Measurements from ENCODE around the gene TRAPPC1. TPM values are rescaled to one million over a fixed set of nuclear protein-coding genes. Genes with fewer than 3 reads are reported as not detected.

The TRAPPC1 gene
- total and polyA plus RNA-seq, 10 donors: 71.1 to 172 (median 114) TPM

GRCh38 chr17:7915179-7915610 lies 16.6 kb downstream of the TRAPPC1 start:
- Histone ChIP-seq H3K9me3 (no peaks in the 10 kb centered on the region), H3K27ac (peak overlapping the region; percentile 83 to 94 (median 92)), H3K4me1 (peaks cover 12 to 38% (median 27%) of the 10 kb centered on the region in 6 donors), H3K4me3 (peak overlapping the region; percentile 64 to 78 (median 76)), H3K36me3 (peaks cover 0 to 24% (median 20%) of the 10 kb centered on the region in 6 donors), H3K27me3 (replicated peaks in 1 of 7) (no peaks in the 10 kb centered on the region)
- WGBS, 5 donors: 3 to 8% (median 4%) methylated on average over 5 to 15 of the region's 15 CpGs
- DNase-seq: no peak
- intact Hi-C loops (cut with DNase I; ENCODE audit: low total_unique reads): no loop called here
- TF ChIP-seq POLR2A (IDR thresholded peaks at IDR 0.05) (no peak), CTCF (IDR thresholded peaks at IDR 0.05 in 8 of 11, conservative IDR thresholded peaks at IDR 0.05 in 3 of 11) (no peak), POLR2AphosphoS5 (IDR thresholded peaks at IDR 0.05) (no peak)

- 32 to 54% (median 42%) methylated on average over 3 of the region's 3 CpGs for WGBS, 5 donors
- Histone ChIP-seq H3K27me3 (replicated peaks in 1 of 7) (no peaks in the 10 kb centered on the region), H3K27ac (peak overlapping the region in 1 of 8 donors; percentile 9), H3K36me3 (peaks cover 0 to 45% (median 42%) of the 10 kb centered on the region in 6 donors), H3K9me3 (no peaks in the 10 kb centered on the region), H3K4me1 (peaks cover 12 to 38% (median 27%) of the 10 kb centered on the region in 6 donors), H3K4me3 (no peak overlapping the region)
- intact Hi-C loops (cut with DNase I; ENCODE audit: low total_unique reads): loop anchor here (5.0 kb wide), 1 partner anchor 144 kb away; no protein-coding TSS in a partner anchor
- peak; percentile 42 to 83 (median 78) for TF ChIP-seq CTCF (IDR thresholded peaks at IDR 0.05 in 8 of 11, conservative IDR thresholded peaks at IDR 0.05 in 3 of 11)
- no peak for TF ChIP-seq POLR2AphosphoS5 (IDR thresholded peaks at IDR 0.05)
- DNase-seq: no peak
Observed at GRCh38 chr17:7912927-7913524, 18.7 kb downstream of the TRAPPC1 start.

- Histone ChIP-seq H3K36me3 (peaks cover 0 to 64% (median 61%) of the 10 kb centered on the region in 6 donors), H3K9me3 (no peaks in the 10 kb centered on the region), H3K4me3 (no peak overlapping the region), H3K27ac (no peak overlapping the region), H3K4me1 (peaks cover 7 to 28% (median 18%) of the 10 kb centered on the region in 6 donors), H3K27me3 (replicated peaks in 1 of 7) (no peaks in the 10 kb centered on the region)
- intact Hi-C loops (cut with DNase I; ENCODE audit: low total_unique reads): loop anchor here (5.0 kb wide), 1 partner anchor 146 kb away; no protein-coding TSS in a partner anchor
- DNase-seq: no peak
- TF ChIP-seq POLR2AphosphoS5 (IDR thresholded peaks at IDR 0.05): no peak
- no peak for TF ChIP-seq POLR2A (IDR thresholded peaks at IDR 0.05)
- TF ChIP-seq CTCF (IDR thresholded peaks at IDR 0.05 in 8 of 11, conservative IDR thresholded peaks at IDR 0.05 in 3 of 11): no peak
- 50 to 75% (median 68%) methylated on average over 9 of the region's 9 CpGs for WGBS, 5 donors
Observed at GRCh38 chr17:7911116-7911515, 20.6 kb downstream of the TRAPPC1 start.

- TF ChIP-seq POLR2AphosphoS5 (IDR thresholded peaks at IDR 0.05) (no peak), POLR2A (IDR thresholded peaks at IDR 0.05) (no peak), CTCF (IDR thresholded peaks at IDR 0.05 in 8 of 11, conservative IDR thresholded peaks at IDR 0.05 in 3 of 11) (no peak)
- Histone ChIP-seq H3K27ac (no peak overlapping the region), H3K9me3 (no peaks in the 10 kb centered on the region), H3K36me3 (peaks cover 0 to 69% (median 65%) of the 10 kb centered on the region in 6 donors), H3K4me3 (no peak overlapping the region), H3K4me1 (peaks cover 7 to 26% (median 17%) of the 10 kb centered on the region in 6 donors), H3K27me3 (replicated peaks in 1 of 7) (no peaks in the 10 kb centered on the region)
- no peak for DNase-seq
- intact Hi-C loops (cut with DNase I; ENCODE audit: low total_unique reads): loop anchor here (5.0 kb wide), 1 partner anchor 147 kb away; no protein-coding TSS in a partner anchor
- WGBS, 5 donors: 66 to 94% (median 81%) methylated on average over 13 of the region's 13 CpGs
Observed at GRCh38 chr17:7910711-7911110, 21.0 kb downstream of the TRAPPC1 start.

All from spleen (tissue), 11 donors.